Smooth muscle cell of the brain vasculature (primary cell): ENCODE results near the gene TFEC.
"Not testable (repeated sequence)": the region's sequence is repeated elsewhere in the genome, so short reads cannot be mapped to it uniquely, and the experiment has no call there.

Source experiments
- DNase-seq: peaks from one replicate; pipeline ENCODE4 v3.0.0-alpha.2; 2012; ENCODE audit warnings: low read depth, low spot score

The TFEC gene

GRCh38 chr7:115988401-115988800 lies 42.2 kb downstream of the TFEC start:
- DNase-seq, result no peak

- no peak for DNase-seq
Measured at GRCh38 chr7:115987486-115987885, 43.1 kb downstream of the TFEC start.

- no peak for DNase-seq
Measured at GRCh38 chr7:115984105-115984504, 46.5 kb downstream of the TFEC start.

GRCh38 chr7:115980159-115980558 lies 50.4 kb downstream of the TFEC start:
- DNase-seq, result no peak

- DNase-seq, result no peak
Measured at GRCh38 chr7:115976651-115977050, 53.9 kb downstream of the TFEC start.

GRCh38 chr7:115975766-115976165 lies 54.8 kb downstream of the TFEC start:
- no peak for DNase-seq

GRCh38 chr7:115973406-115973805 lies 57.2 kb downstream of the TFEC start:
- no peak for DNase-seq

- DNase-seq, result no peak
Measured at GRCh38 chr7:115971506-115971905, 59.1 kb downstream of the TFEC start.

- no peak for DNase-seq
Measured at GRCh38 chr7:115968596-115968995, 62.0 kb downstream of the TFEC start.

GRCh38 chr7:115968171-115968570 lies 62.4 kb downstream of the TFEC start:
- no peak for DNase-seq

- no peak for DNase-seq
Measured at GRCh38 chr7:115965796-115966475, 64.6 kb downstream of the TFEC start.

GRCh38 chr7:115965236-115965635 lies 65.3 kb downstream of the TFEC start:
- no peak for DNase-seq

GRCh38 chr7:115964799-115965198 lies 65.8 kb downstream of the TFEC start:
- no peak for DNase-seq

GRCh38 chr7:115962340-115962739 lies 68.2 kb downstream of the TFEC start:
- DNase-seq, result no peak

- no peak for DNase-seq
Measured at GRCh38 chr7:115953592-115954255, 76.8 kb downstream of the TFEC start.

- DNase-seq, result no peak
Measured at GRCh38 chr7:115952832-115953231, 77.7 kb downstream of the TFEC start.

- no peak for DNase-seq
Measured at GRCh38 chr7:115951547-115951946, 79.0 kb downstream of the TFEC start.

- no peak for DNase-seq
Measured at GRCh38 chr7:115941703-115942268, 88.8 kb downstream of the TFEC start.

- DNase-seq, result no peak
Measured at GRCh38 chr7:115940460-115941060, 90.0 kb downstream of the TFEC start.

GRCh38 chr7:115937960-115938359 lies 92.6 kb downstream of the TFEC start:
- DNase-seq, result no peak

GRCh38 chr7:115933471-115933870 lies 97.1 kb downstream of the TFEC start:
- DNase-seq, result no peak

GRCh38 chr7:115932880-115933279 lies 97.7 kb downstream of the TFEC start:
- no peak for DNase-seq

GRCh38 chr7:115930184-115930583 lies 100.4 kb downstream of the TFEC start:
- not testable (repeated sequence) for DNase-seq
